ENCODE results near the gene GPR35.

Gene GPR35

GRCh38 chr2:240589850-240590525 lies 35.3 kb upstream of the GPR35 start:
- no peak for DNase-seq

GRCh38 chr2:240590681-240591111 lies 34.6 kb upstream of the GPR35 start:
- DNase-seq, result no peak

- no peak for DNase-seq
These were observed 34.1 kb upstream of the GPR35 start for GRCh38 chr2:240591226-240591625.

GRCh38 chr2:240591784-240592183 lies 33.5 kb upstream of the GPR35 start:
- DNase-seq, result no peak

GRCh38 chr2:240593026-240593702 lies 32.1 kb upstream of the GPR35 start:
- no peak for DNase-seq

GRCh38 chr2:240593703-240594451 lies 31.4 kb upstream of the GPR35 start:
- DNase-seq, result no peak

- no peak for DNase-seq
These were observed 30.5 kb upstream of the GPR35 start for GRCh38 chr2:240594511-240595380.

- DNase-seq, result peak; percentile 43
These were observed 29.8 kb upstream of the GPR35 start for GRCh38 chr2:240595381-240596079.

GRCh38 chr2:240596080-240596460 lies 29.2 kb upstream of the GPR35 start:
- DNase-seq, result no peak

GRCh38 chr2:240596491-240596931 lies 28.8 kb upstream of the GPR35 start:
- no peak for DNase-seq

- no peak for DNase-seq
These were observed 28.2 kb upstream of the GPR35 start for GRCh38 chr2:240597054-240597418.

GRCh38 chr2:240597419-240598181 lies 27.7 kb upstream of the GPR35 start:
- DNase-seq, result no peak

GRCh38 chr2:240598311-240598911 lies 26.9 kb upstream of the GPR35 start:
- DNase-seq, result no peak

GRCh38 chr2:240599141-240599583 lies 26.1 kb upstream of the GPR35 start:
- DNase-seq, result no peak

- DNase-seq, result no peak
These were observed 24.8 kb upstream of the GPR35 start for GRCh38 chr2:240600451-240600961.

- DNase-seq, result no peak
These were observed 24.0 kb upstream of the GPR35 start for GRCh38 chr2:240601061-240601830.

GRCh38 chr2:240601831-240602160 lies 23.5 kb upstream of the GPR35 start:
- DNase-seq, result no peak

- no peak for DNase-seq
These were observed 22.8 kb upstream of the GPR35 start for GRCh38 chr2:240602266-240603050.

Data from GDM1 (cell line).